Measurements from ENCODE around the gene AADAC.
"Not testable (repeated sequence)": the region's sequence is repeated elsewhere in the genome, so short reads cannot be mapped to it uniquely, and the experiment has no call there.

Gene AADAC

GRCh38 chr3:151859905-151860304 is 46.0 kb downstream of the AADAC start:
- no peak for DNase-seq

- no peak for DNase-seq
These were observed 49.7 kb downstream of the AADAC start for GRCh38 chr3:151863611-151864010.

- no peak for DNase-seq
These were observed 50.6 kb downstream of the AADAC start for GRCh38 chr3:151864423-151865101.

GRCh38 chr3:151866711-151867410 is 52.9 kb downstream of the AADAC start:
- no peak for DNase-seq

GRCh38 chr3:151867666-151868065 is 53.8 kb downstream of the AADAC start:
- DNase-seq, result no peak

- DNase-seq, result no peak
These were observed 55.3 kb downstream of the AADAC start for GRCh38 chr3:151869181-151869580.

GRCh38 chr3:151871639-151872468 is 57.9 kb downstream of the AADAC start:
- DNase-seq, result no peak

GRCh38 chr3:151873398-151873797 is 59.5 kb downstream of the AADAC start, which contains the start of gene SUCNR1:
SUCNR1 (plus strand) TSS chr3:151873643; CDS start chr3:151879893, 6,250 bp downstream.
- DNase-seq, result no peak

- not testable (repeated sequence) for DNase-seq
These were observed 60.2 kb downstream of the AADAC start for GRCh38 chr3:151874079-151874478.

- no peak for DNase-seq
These were observed 61.8 kb downstream of the AADAC start for GRCh38 chr3:151875759-151876158.

GRCh38 chr3:151877269-151877668 is 63.4 kb downstream of the AADAC start:
- no peak for DNase-seq

All from activated CD8-positive, alpha-beta memory T cell treated with anti-CD3 and anti-CD28 coated beads, Interleukin-2, amount 50 U/mL, for 4 hours (primary cell).